ENCODE data around the gene PLA2G2C. TPM values are rescaled to one million over a fixed set of nuclear protein-coding genes. Genes with fewer than 3 reads are reported as not detected.

PLA2G2C gene
- total RNA-seq, 1 donor from 2014 or later: 0.65 TPM

- peaks cover 11% of the 10 kb centered on the region for H3K9me3 Mint-ChIP-seq
- intact Hi-C loops (cut with micrococcal nuclease): no loop called here
- DNase-seq (ENCODE audit: low spot score): no peak
- H3K4me1 Mint-ChIP-seq (ENCODE audit: low read depth): peaks cover 51% of the 10 kb centered on the region
- H3K27me3 Mint-ChIP-seq (ENCODE audit: insufficient read depth): no peaks in the 10 kb centered on the region
- H3K27ac Mint-ChIP-seq: no peak overlapping the region
- H3K36me3 Mint-ChIP-seq (ENCODE audit: low read depth): peaks cover 16% of the 10 kb centered on the region
- no peak overlapping the region for H3K4me3 Mint-ChIP-seq
Measured at GRCh38 chr1:20178634-20179370, 7.5 kb downstream of the PLA2G2C start.

GRCh38 chr1:20174937-20175666 is 11.2 kb downstream of the PLA2G2C start:
- no peak for DNase-seq (ENCODE audit: low spot score)
- H3K4me3 Mint-ChIP-seq: peak overlapping the region; percentile 16
- peaks cover 44% of the 10 kb centered on the region for H3K4me1 Mint-ChIP-seq (ENCODE audit: low read depth)
- H3K36me3 Mint-ChIP-seq (ENCODE audit: low read depth): peaks cover 9% of the 10 kb centered on the region
- H3K9me3 Mint-ChIP-seq: peaks cover 10% of the 10 kb centered on the region
- peak overlapping the region; percentile 41 for H3K27ac Mint-ChIP-seq
- H3K27me3 Mint-ChIP-seq (ENCODE audit: insufficient read depth): peaks cover 2% of the 10 kb centered on the region
- intact Hi-C loops (cut with micrococcal nuclease): loop anchor here (1.0 kb wide), 1 partner anchor 10 kb away; no protein-coding TSS in a partner anchor

- intact Hi-C loops (cut with micrococcal nuclease): no loop called here
- no peaks in the 10 kb centered on the region for H3K9me3 Mint-ChIP-seq
- H3K4me1 Mint-ChIP-seq (ENCODE audit: low read depth): peaks cover 40% of the 10 kb centered on the region
- peaks cover 1% of the 10 kb centered on the region for H3K36me3 Mint-ChIP-seq (ENCODE audit: low read depth)
- no peak for DNase-seq (ENCODE audit: low spot score)
- H3K27ac Mint-ChIP-seq: no peak overlapping the region
- H3K27me3 Mint-ChIP-seq (ENCODE audit: insufficient read depth): peaks cover 4% of the 10 kb centered on the region
- H3K4me3 Mint-ChIP-seq: no peak overlapping the region
Measured at GRCh38 chr1:20172033-20172590, 14.2 kb downstream of the PLA2G2C start.

- Mint-ChIP-seq H3K27me3 (ENCODE audit: insufficient read depth) (peaks cover 4% of the 10 kb centered on the region), H3K4me1 (ENCODE audit: low read depth) (peaks cover 33% of the 10 kb centered on the region)
- intact Hi-C loops (cut with micrococcal nuclease): loop anchor here (5.0 kb wide), 1 partner anchor 322 kb away; no protein-coding TSS in a partner anchor
Measured at GRCh38 chr1:20169932-20170331, 16.4 kb downstream of the PLA2G2C start.

DNA sequence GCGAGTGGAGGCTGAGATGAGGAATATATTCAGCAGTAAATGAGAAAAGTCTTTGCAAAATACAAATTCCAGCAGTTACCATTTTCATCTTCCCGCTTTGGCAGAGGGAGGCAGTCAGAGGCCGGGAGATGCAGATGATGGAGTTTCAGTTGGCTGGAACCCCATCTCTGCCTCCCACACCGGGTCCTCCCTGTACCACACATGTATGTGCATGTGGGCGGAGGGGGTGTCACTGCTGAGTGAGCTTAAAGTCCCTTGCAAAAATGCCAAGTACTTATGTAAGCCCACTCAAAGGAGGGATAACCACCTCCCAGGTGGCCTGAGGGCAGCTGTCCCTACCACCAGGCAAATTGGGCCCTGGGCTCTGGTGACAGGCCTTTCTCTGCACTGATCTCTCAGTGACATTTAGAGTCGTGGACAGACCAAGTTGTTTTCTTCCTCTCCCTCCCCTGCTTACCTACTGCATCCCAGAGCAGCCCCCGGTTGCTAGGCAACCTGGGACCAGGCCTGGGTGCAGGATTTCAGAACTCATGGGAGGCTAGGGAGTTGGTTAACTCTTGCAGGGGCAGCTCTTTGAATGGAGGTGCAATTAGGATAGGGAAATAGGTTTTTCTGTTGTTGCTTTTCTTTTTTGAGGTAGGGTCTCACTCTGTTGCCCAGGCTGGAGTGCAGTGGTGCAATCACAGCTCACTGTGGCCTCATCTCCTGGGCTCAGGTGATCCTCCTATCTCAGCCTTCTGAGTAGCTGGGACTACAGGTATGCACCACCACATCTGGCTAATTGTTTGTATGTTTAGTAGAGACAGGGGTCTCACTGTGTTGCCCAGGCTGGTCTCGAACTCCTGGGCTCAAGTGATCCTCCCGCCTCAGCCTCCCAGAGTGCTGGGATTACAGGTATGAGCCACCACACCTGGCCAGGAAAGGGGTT is 17.5 kb downstream of the PLA2G2C start:
- Mint-ChIP-seq H3K36me3 (ENCODE audit: low read depth) (no peaks in the 10 kb centered on the region), H3K27ac (no peak overlapping the region), H3K4me3 (no peak overlapping the region), H3K27me3 (ENCODE audit: insufficient read depth) (peaks cover 4% of the 10 kb centered on the region), H3K4me1 (ENCODE audit: low read depth) (peaks cover 22% of the 10 kb centered on the region), H3K9me3 (no peaks in the 10 kb centered on the region)
- DNase-seq (ENCODE audit: low spot score): no peak
- intact Hi-C loops (cut with micrococcal nuclease): loop anchor here (5.0 kb wide), 1 partner anchor 323 kb away; no protein-coding TSS in a partner anchor

More at GRCh38 chr1:20169932-20170331, 16.4 kb downstream of the PLA2G2C start:
- Mint-ChIP-seq H3K27ac (no peak overlapping the region), H3K36me3 (ENCODE audit: low read depth) (peaks cover under 1% of the 10 kb centered on the region), H3K9me3 (no peaks in the 10 kb centered on the region), H3K4me3 (no peak overlapping the region)
- DNase-seq (ENCODE audit: low spot score): no peak

GRCh38 chr1:20167126-20167525 is 19.2 kb downstream of the PLA2G2C start:
- DNase-seq (ENCODE audit: low spot score): no peak
- H3K36me3 Mint-ChIP-seq (ENCODE audit: low read depth): no peaks in the 10 kb centered on the region
- H3K27me3 Mint-ChIP-seq (ENCODE audit: insufficient read depth): peaks cover 4% of the 10 kb centered on the region
- H3K9me3 Mint-ChIP-seq: peaks cover 7% of the 10 kb centered on the region
- peaks cover 19% of the 10 kb centered on the region for H3K4me1 Mint-ChIP-seq (ENCODE audit: low read depth)
- intact Hi-C loops (cut with micrococcal nuclease): loop anchor here (5.0 kb wide), 1 partner anchor 325 kb away; no protein-coding TSS in a partner anchor
- H3K27ac Mint-ChIP-seq: no peak overlapping the region
- H3K4me3 Mint-ChIP-seq: no peak overlapping the region

DNA sequence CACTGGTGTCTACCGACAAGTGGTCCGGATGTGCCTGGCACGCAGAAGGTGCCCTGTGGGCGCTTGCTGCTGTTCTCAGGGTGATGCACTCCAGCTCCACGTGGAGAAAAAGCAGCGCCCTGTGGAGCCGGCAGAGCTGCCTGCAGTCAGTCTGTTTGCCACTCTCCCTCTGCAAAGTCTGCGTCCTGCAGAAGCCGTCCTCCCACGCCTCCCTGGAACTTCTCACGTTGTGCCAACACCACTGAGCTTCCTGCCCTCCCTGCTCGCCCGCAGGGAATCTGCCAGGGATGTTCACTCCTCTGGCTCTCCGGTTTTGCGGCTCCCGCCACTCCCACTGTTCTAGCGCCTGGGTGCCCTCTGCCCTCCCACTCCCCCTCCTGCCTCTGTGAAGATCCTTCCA is 20.3 kb downstream of the PLA2G2C start:
- H3K4me1 Mint-ChIP-seq (ENCODE audit: low read depth): peaks cover 11% of the 10 kb centered on the region
- H3K27me3 Mint-ChIP-seq (ENCODE audit: insufficient read depth): peaks cover 4% of the 10 kb centered on the region
- DNase-seq (ENCODE audit: low spot score): no peak
- intact Hi-C loops (cut with micrococcal nuclease): loop anchor here (5.0 kb wide), 1 partner anchor 326 kb away; no protein-coding TSS in a partner anchor
- H3K9me3 Mint-ChIP-seq: peaks cover 10% of the 10 kb centered on the region
- H3K4me3 Mint-ChIP-seq: no peak overlapping the region
- H3K27ac Mint-ChIP-seq: no peak overlapping the region
- peaks cover 2% of the 10 kb centered on the region for H3K36me3 Mint-ChIP-seq (ENCODE audit: low read depth)

GRCh38 chr1:20165522-20165951 is 20.8 kb downstream of the PLA2G2C start:
- intact Hi-C loops (cut with micrococcal nuclease): loop anchor here (1.0 to 5.0 kb wide), 2 partner anchors 30 to 327 kb away; no protein-coding TSS in a partner anchor
- no peak for DNase-seq (ENCODE audit: low spot score)
- Mint-ChIP-seq H3K27ac (no peak overlapping the region), H3K4me3 (no peak overlapping the region), H3K36me3 (ENCODE audit: low read depth) (peaks cover 2% of the 10 kb centered on the region), H3K4me1 (ENCODE audit: low read depth) (peaks cover 11% of the 10 kb centered on the region), H3K9me3 (peaks cover 13% of the 10 kb centered on the region), H3K27me3 (ENCODE audit: insufficient read depth) (peaks cover 4% of the 10 kb centered on the region)

DNA sequence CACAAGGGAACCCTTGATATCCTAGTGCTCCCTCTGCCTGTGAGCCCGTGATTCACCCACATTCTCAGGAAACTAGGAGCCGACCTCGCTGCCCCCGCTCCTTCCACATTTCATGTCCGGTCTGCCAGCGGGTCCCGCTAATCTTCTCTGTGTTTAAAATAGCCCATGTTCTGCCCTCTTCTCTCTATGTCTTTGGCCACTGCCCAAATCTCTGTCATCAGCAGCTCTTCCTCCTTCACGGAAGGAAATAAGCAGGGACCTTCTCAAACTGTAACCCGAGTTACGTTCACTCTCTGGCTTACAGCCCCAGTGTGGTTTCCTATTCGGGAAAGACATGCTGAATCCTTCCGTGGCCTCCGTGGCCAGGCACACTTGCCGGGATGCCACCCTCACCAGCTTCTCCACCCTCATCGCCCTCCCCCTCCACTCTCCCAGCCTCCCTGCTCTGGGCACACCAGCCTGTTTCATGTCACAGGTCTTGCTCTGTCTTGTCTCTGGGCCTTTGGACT is 21.6 kb downstream of the PLA2G2C start:
- H3K27me3 Mint-ChIP-seq (ENCODE audit: insufficient read depth): no peaks in the 10 kb centered on the region
- no peak overlapping the region for H3K4me3 Mint-ChIP-seq
- no peak for DNase-seq (ENCODE audit: low spot score)
- peaks cover 2% of the 10 kb centered on the region for H3K36me3 Mint-ChIP-seq (ENCODE audit: low read depth)
- H3K27ac Mint-ChIP-seq: no peak overlapping the region
- peaks cover 21% of the 10 kb centered on the region for H3K9me3 Mint-ChIP-seq
- intact Hi-C loops (cut with micrococcal nuclease): loop anchor here (1.0 to 5.0 kb wide), 2 partner anchors 31 to 328 kb away; no protein-coding TSS in a partner anchor
- peaks cover 11% of the 10 kb centered on the region for H3K4me1 Mint-ChIP-seq (ENCODE audit: low read depth)

GRCh38 chr1:20160034-20160433 is 26.3 kb downstream of the PLA2G2C start:
- DNase-seq (ENCODE audit: low spot score): no peak
- H3K9me3 Mint-ChIP-seq: peaks cover 31% of the 10 kb centered on the region
- H3K36me3 Mint-ChIP-seq (ENCODE audit: low read depth): peaks cover 2% of the 10 kb centered on the region
- peaks cover under 1% of the 10 kb centered on the region for H3K4me1 Mint-ChIP-seq (ENCODE audit: low read depth)
- no peak overlapping the region for H3K4me3 Mint-ChIP-seq
- intact Hi-C loops (cut with micrococcal nuclease): no loop called here
- no peak overlapping the region for H3K27ac Mint-ChIP-seq
- H3K27me3 Mint-ChIP-seq (ENCODE audit: insufficient read depth): peaks cover 2% of the 10 kb centered on the region

DNA sequence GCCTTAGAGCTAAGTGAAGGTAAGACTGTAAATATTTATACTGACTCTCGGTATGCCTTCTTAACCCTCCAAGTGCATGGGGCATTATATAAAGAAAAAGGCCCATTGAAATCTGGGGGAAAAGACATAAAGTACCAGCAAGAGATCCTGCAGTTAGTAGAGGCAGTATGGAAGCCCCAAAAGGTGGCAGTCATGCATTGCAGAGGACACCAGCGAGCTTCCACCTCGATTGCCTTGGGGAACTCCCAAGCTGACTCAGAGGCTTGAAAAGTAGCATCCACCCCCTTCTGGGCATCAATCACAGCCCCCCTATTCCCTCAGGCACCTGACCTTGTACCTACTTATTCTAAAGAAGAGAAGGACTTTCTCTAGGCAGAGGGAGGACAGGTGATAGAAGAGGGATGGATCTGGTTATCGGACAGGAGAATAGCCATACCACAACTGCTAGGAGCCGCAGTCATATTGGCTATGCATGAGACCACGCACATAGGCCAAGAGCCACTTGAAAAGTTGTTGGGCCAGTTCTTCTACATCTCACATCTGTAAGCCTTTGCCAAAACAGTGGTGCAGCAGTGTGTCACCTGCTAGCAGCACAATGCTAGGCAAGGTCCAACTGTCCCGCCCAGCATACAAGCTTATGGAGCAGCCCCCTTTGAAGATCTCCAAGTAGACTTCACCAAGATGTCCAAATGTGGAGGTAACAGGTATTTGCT is 27.8 kb downstream of the PLA2G2C start:
- H3K27ac Mint-ChIP-seq: no peak overlapping the region
- intact Hi-C loops (cut with micrococcal nuclease): no loop called here

More for the DNA sequence above, 27.8 kb downstream of the PLA2G2C start:
- H3K27me3 Mint-ChIP-seq (ENCODE audit: insufficient read depth): peaks cover 2% of the 10 kb centered on the region
- peaks cover 31% of the 10 kb centered on the region for H3K9me3 Mint-ChIP-seq
- peaks cover 2% of the 10 kb centered on the region for H3K36me3 Mint-ChIP-seq (ENCODE audit: low read depth)
- H3K4me1 Mint-ChIP-seq (ENCODE audit: low read depth): peaks cover 11% of the 10 kb centered on the region
- no peak for DNase-seq (ENCODE audit: low spot score)
- H3K4me3 Mint-ChIP-seq: no peak overlapping the region
